Fibroblast of peridontal ligament (primary cell): ENCODE data around the gene GAK.
"Not testable (repeated sequence)": the region's sequence is repeated elsewhere in the genome, so short reads cannot be mapped to it uniquely, and the experiment has no call there.

Source experiments
- DNase-seq: peaks from one replicate; pipeline ENCODE4 v3.0.0-alpha.2; 2010; ENCODE audit errors: extremely low read depth

The GAK gene

GRCh38 chr4:952881-953573, 20.9 kb upstream of the GAK start:
- DNase-seq, result no peak

GRCh38 chr4:951594-952468, 19.7 kb upstream of the GAK start:
- no peak for DNase-seq

DNA sequence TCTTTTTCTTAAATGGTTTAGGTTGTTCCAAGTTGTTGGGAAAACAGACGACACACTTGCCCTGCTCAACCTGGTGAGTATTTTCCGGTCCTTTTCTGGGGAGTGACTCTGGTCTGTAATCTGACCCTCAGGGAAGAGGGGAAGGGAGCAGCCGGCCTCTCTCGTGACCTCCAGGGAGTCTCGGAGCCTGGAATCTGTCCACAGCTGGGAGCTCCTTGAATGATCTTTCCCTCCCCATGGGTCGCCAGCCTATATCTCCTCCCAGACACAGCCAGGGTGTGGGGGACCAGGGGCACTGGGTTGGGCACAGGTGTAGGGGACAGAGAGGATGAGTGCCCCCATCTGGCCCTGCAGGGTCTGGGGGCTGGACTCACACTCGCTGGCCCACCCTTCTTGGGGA, 19.1 kb upstream of the GAK start:
- no peak for DNase-seq

- DNase-seq, result no peak
These were observed 18.3 kb upstream of the GAK start for GRCh38 chr4:950136-951020.

- DNase-seq, result no peak
These were observed 17.5 kb upstream of the GAK start for GRCh38 chr4:949656-950055.

- DNase-seq, result no peak
These were observed 16.8 kb upstream of the GAK start for GRCh38 chr4:948936-949300.

GRCh38 chr4:948101-948935, 16.2 kb upstream of the GAK start:
- no peak for DNase-seq

GRCh38 chr4:947491-947971, 15.4 kb upstream of the GAK start:
- DNase-seq, result no peak

DNA sequence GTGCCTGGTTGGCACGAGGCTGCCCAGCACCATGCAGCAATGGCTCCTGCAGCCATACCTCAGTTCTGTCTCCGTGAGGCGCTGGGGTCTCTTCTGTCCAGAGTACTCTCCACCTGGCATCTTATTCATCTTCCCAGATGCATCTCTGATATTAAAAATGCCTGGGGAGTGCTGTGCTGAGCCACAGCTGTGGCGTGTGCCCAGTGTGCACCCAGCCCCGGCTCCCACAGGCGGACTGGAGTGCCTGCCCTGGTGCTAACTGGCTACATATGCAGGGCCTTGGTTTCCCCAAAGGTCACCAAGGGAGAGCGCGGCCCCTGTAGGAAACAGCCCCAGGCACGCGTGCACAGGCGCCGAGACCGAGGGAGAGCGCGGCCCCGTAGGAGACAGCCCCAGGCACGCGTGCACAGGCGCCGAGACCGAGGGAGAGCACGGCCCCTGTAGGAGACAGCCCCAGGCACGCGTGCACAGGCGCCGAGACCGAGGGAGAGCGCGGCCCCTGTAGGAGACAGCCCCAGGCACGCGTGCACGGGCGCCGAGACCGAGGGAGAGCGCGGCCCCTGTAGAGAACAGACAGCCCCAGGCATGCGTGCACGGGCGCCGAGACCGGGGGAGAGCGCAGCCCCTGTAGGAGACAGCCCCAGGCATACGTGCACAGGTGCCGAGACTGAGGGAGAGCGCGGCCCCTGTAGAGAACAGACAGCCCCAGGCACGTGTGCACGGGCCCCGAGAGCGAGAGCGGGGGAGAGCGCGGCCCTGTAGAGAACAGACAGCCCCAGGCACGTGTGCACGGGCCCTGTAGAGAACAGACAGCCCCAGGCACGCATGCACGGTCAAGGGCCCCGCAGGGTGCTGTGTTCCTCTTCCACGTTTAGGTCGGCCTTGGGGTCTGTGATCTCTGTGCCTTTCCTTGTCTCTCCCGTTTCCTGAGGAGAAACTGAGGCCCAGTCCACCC, 14.7 kb upstream of the GAK start:
- no peak for DNase-seq

- no peak for DNase-seq
These were observed 14.0 kb upstream of the GAK start for GRCh38 chr4:946103-946450.

GRCh38 chr4:945274-946102, 13.4 kb upstream of the GAK start:
- no peak for DNase-seq

GRCh38 chr4:939508-939907, 7.4 kb upstream of the GAK start:
- DNase-seq, result not testable (repeated sequence)

DNA sequence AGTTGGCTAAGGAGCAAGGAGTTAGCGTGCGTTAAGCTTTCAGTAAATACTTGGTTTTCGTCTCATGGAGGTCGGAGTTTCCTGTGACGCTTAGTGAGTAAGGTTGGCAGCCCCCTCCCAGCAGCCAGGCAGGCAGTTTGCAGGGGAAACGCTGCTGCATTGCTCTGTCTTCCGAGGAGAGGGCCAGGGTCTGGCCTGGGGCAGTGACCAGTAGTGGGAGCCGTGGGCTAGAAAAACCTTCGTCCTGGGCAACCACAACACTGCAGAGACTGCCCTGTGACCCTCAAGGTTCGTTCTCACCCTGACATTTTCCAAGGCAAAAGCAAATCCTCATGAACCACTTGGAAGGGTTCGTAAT, 576 bp upstream of the GAK start:
- DNase-seq, result no peak

GRCh38 chr4:931194-931959, 739 bp downstream of the GAK start:
- DNase-seq, result peak; percentile 28

- no peak for DNase-seq
These were observed 1.3 kb downstream of the GAK start for GRCh38 chr4:930827-931193.

- DNase-seq, result peak; percentile 29
These were observed 2.0 kb downstream of the GAK start for GRCh38 chr4:930028-930551.

GRCh38 chr4:929096-929765, 2.9 kb downstream of the GAK start:
- no peak for DNase-seq

- DNase-seq, result not testable (repeated sequence)
These were observed 4.5 kb downstream of the GAK start for GRCh38 chr4:927566-927965.
